Renal cortical epithelial cell (primary cell): ENCODE results near the gene EPS8L1. TPM values are rescaled to one million over a fixed set of nuclear protein-coding genes. Genes with fewer than 3 reads are reported as not detected.
"Not testable (repeated sequence)": the region's sequence is repeated elsewhere in the genome, so short reads cannot be mapped to it uniquely, and the experiment has no call there.

ENCODE experiments used
- DNase-seq: peaks from one replicate; pipeline ENCODE4 v3.0.0-alpha.2; 2011; ENCODE audit warnings: low read depth
- total RNA-seq: library from RNA; depleted of rRNA; stranded (reverse); fragments of >200 nt; gene quantifications from 2 replicates; pipeline ENCODE4 v1.2.3, GENCODE V29; 2014

Gene EPS8L1
- total RNA-seq, 1 donor from 2014 or later, result 7.0 TPM

- DNase-seq, result no peak
Observed at GRCh38 chr19:55050749-55051532, 24.7 kb upstream of the EPS8L1 start.

GRCh38 chr19:55053735-55054134, 21.9 kb upstream of the EPS8L1 start:
- DNase-seq, result no peak

GRCh38 chr19:55056827-55057226, 18.8 kb upstream of the EPS8L1 start:
- DNase-seq, result no peak

- no peak for DNase-seq
Observed at GRCh38 chr19:55058781-55059610, 16.7 kb upstream of the EPS8L1 start.

- not testable (repeated sequence) for DNase-seq
Observed at GRCh38 chr19:55060287-55060686, 15.4 kb upstream of the EPS8L1 start.

- peak; percentile 93 for DNase-seq
Observed at GRCh38 chr19:55062735-55063491, 12.8 kb upstream of the EPS8L1 start, which contains the start of gene RDH13. Gene RDH13, minus strand, starts transcription at chr19:55063148. Its CDS starts 116 bp downstream, at chr19:55063032.

- no peak for DNase-seq
Observed at GRCh38 chr19:55063492-55063843, 12.2 kb upstream of the EPS8L1 start.

- DNase-seq, result not testable (repeated sequence)
Observed at GRCh38 chr19:55065516-55065915, 10.2 kb upstream of the EPS8L1 start.

- DNase-seq, result no peak
Observed at GRCh38 chr19:55066107-55066709, 9.5 kb upstream of the EPS8L1 start.

- no peak for DNase-seq
Observed at GRCh38 chr19:55067869-55068268, 7.8 kb upstream of the EPS8L1 start.

- peak; percentile 22 for DNase-seq
Observed at GRCh38 chr19:55068950-55069864, 6.5 kb upstream of the EPS8L1 start.

GRCh38 chr19:55069865-55070197, 5.8 kb upstream of the EPS8L1 start:
- no peak for DNase-seq

- no peak for DNase-seq
Observed at GRCh38 chr19:55070466-55071128, 5.1 kb upstream of the EPS8L1 start.

GRCh38 chr19:55071129-55071502, 4.6 kb upstream of the EPS8L1 start:
- peak; percentile 78 for DNase-seq

- no peak for DNase-seq
Observed at GRCh38 chr19:55071913-55072312, 3.8 kb upstream of the EPS8L1 start.

GRCh38 chr19:55076321-55076720, 652 bp downstream of the EPS8L1 start:
- no peak for DNase-seq

GRCh38 chr19:55077106-55077505, 1.4 kb downstream of the EPS8L1 start:
- DNase-seq, result no peak

GRCh38 chr19:55078996-55079395, 3.3 kb downstream of the EPS8L1 start:
- DNase-seq, result no peak

- DNase-seq, result no peak
Observed at GRCh38 chr19:55079400-55080038, 3.9 kb downstream of the EPS8L1 start.
